Measurements from ENCODE around the gene ZNF576. TPM values are rescaled to one million over a fixed set of nuclear protein-coding genes. Genes with fewer than 3 reads are reported as not detected.
"Not testable (repeated sequence)": the region's sequence is repeated elsewhere in the genome, so short reads cannot be mapped to it uniquely, and the experiment has no call there.

The ZNF576 gene
- total RNA-seq, 1 experiment from 2014 or later = 43.9 TPM

- in situ Hi-C loops (cut with HindIII; ENCODE audit: low pct_unique_long_range_greater_than_20kb, low sequenced_read_pairs) = no loop called here
- DNase-seq (ENCODE audit: low read depth) = no peak
Measured at GRCh38 chr19:43638214-43638994, 42.0 kb downstream of the ZNF576 start.

GRCh38 chr19:43638995-43639518, 42.7 kb downstream of the ZNF576 start:
- no peak for DNase-seq (ENCODE audit: low read depth)
- in situ Hi-C loops (cut with HindIII; ENCODE audit: low pct_unique_long_range_greater_than_20kb, low sequenced_read_pairs) = no loop called here

GRCh38 chr19:43639519-43640423, 43.4 kb downstream of the ZNF576 start, which contains the start of gene CADM4:
CADM4 (minus strand) TSS chr19:43639850; CDS start chr19:43639790, 60 bp downstream.
- in situ Hi-C loops (cut with HindIII; ENCODE audit: low pct_unique_long_range_greater_than_20kb, low sequenced_read_pairs) = no loop called here
- no peak for DNase-seq (ENCODE audit: low read depth)

- in situ Hi-C loops (cut with HindIII; ENCODE audit: low pct_unique_long_range_greater_than_20kb, low sequenced_read_pairs) = no loop called here
- DNase-seq (ENCODE audit: low read depth) = no peak
Measured at GRCh38 chr19:43640424-43640757, 44.0 kb downstream of the ZNF576 start.

- DNase-seq (ENCODE audit: low read depth) = no peak
- in situ Hi-C loops (cut with HindIII; ENCODE audit: low pct_unique_long_range_greater_than_20kb, low sequenced_read_pairs) = no loop called here
Measured at GRCh38 chr19:43641333-43641732, 44.9 kb downstream of the ZNF576 start.

GRCh38 chr19:43642531-43642930, 46.1 kb downstream of the ZNF576 start:
- in situ Hi-C loops (cut with HindIII; ENCODE audit: low pct_unique_long_range_greater_than_20kb, low sequenced_read_pairs) = no loop called here
- DNase-seq (ENCODE audit: low read depth) = no peak

GRCh38 chr19:43643326-43643725, 46.9 kb downstream of the ZNF576 start:
- DNase-seq (ENCODE audit: low read depth) = no peak
- in situ Hi-C loops (cut with HindIII; ENCODE audit: low pct_unique_long_range_greater_than_20kb, low sequenced_read_pairs) = no loop called here

- in situ Hi-C loops (cut with HindIII; ENCODE audit: low pct_unique_long_range_greater_than_20kb, low sequenced_read_pairs) = no loop called here
- DNase-seq (ENCODE audit: low read depth) = no peak
Measured at GRCh38 chr19:43644181-43644580, 47.8 kb downstream of the ZNF576 start.

GRCh38 chr19:43648633-43649032, 52.2 kb downstream of the ZNF576 start:
- in situ Hi-C loops (cut with HindIII; ENCODE audit: low pct_unique_long_range_greater_than_20kb, low sequenced_read_pairs) = no loop called here
- no peak for DNase-seq (ENCODE audit: low read depth)

- no peak for DNase-seq (ENCODE audit: low read depth)
- in situ Hi-C loops (cut with HindIII; ENCODE audit: low pct_unique_long_range_greater_than_20kb, low sequenced_read_pairs) = no loop called here
Measured at GRCh38 chr19:43649514-43649913, 53.1 kb downstream of the ZNF576 start.

- DNase-seq (ENCODE audit: low read depth); in situ Hi-C loops (cut with HindIII; ENCODE audit: low pct_unique_long_range_greater_than_20kb, low sequenced_read_pairs): not testable (repeated sequence)
Measured at GRCh38 chr19:43650276-43650675, 53.9 kb downstream of the ZNF576 start.

Other genes starting within 250 kb of the ZNF576 start
- gene CD177, start 242.9 kb upstream of the ZNF576 start, total RNA-seq (2014; rRNA removed; shearing (Covaris generic); ENCODE audit: low replicate concordance) = 6.5 and 10.9 TPM in 2 replicates
- not detected in 2 replicates for gene TEX101, start 181.7 kb upstream of the ZNF576 start, total RNA-seq (2014; rRNA removed; shearing (Covaris generic); ENCODE audit: low replicate concordance)
- gene LYPD3, start 131.0 kb upstream of the ZNF576 start, total RNA-seq (2014; rRNA removed; shearing (Covaris generic); ENCODE audit: low replicate concordance) = 0.78 and 2.6 TPM in 2 replicates
- gene PHLDB3, start 91.8 kb upstream of the ZNF576 start, total RNA-seq (2014; rRNA removed; shearing (Covaris generic); ENCODE audit: low replicate concordance) = 36.3 and 38.9 TPM in 2 replicates
- gene ETHE1, start 69.4 kb upstream of the ZNF576 start, total RNA-seq (2014; rRNA removed; shearing (Covaris generic); ENCODE audit: low replicate concordance) = 206 and 293 TPM in 2 replicates
- gene ZNF575, start 63.4 kb upstream of the ZNF576 start, total RNA-seq (2014; rRNA removed; shearing (Covaris generic); ENCODE audit: low replicate concordance) = not detected in 2 replicates
- 53.5 and 73.0 TPM in 2 replicates for gene XRCC1, start 21.1 kb upstream of the ZNF576 start, total RNA-seq (2014; rRNA removed; shearing (Covaris generic); ENCODE audit: low replicate concordance)
- gene PINLYP, start 20.8 kb upstream of the ZNF576 start, total RNA-seq (2014; rRNA removed; shearing (Covaris generic); ENCODE audit: low replicate concordance) = 1.7 TPM in 1 of 2 replicates, not detected in the other
- gene IRGQ, start 461 bp upstream of the ZNF576 start, total RNA-seq (2014; rRNA removed; shearing (Covaris generic); ENCODE audit: low replicate concordance) = 17.3 and 42.1 TPM in 2 replicates
- not detected in 2 replicates for gene SRRM5, start 15.5 kb downstream of the ZNF576 start, total RNA-seq (2014; rRNA removed; shearing (Covaris generic); ENCODE audit: low replicate concordance)
- 125 and 136 TPM in 2 replicates for gene ZNF428, start 23.0 kb downstream of the ZNF576 start, total RNA-seq (2014; rRNA removed; shearing (Covaris generic); ENCODE audit: low replicate concordance)
- gene CADM4, start 43.3 kb downstream of the ZNF576 start, total RNA-seq (2014; rRNA removed; shearing (Covaris generic); ENCODE audit: low replicate concordance) = 15.0 and 16.7 TPM in 2 replicates
- 43.4 and 82.3 TPM in 2 replicates for gene PLAUR, start 73.6 kb downstream of the ZNF576 start, total RNA-seq (2014; rRNA removed; shearing (Covaris generic); ENCODE audit: low replicate concordance)
- not detected in 2 replicates for gene IRGC, start 119.5 kb downstream of the ZNF576 start, total RNA-seq (2014; rRNA removed; shearing (Covaris generic); ENCODE audit: low replicate concordance)
- gene SMG9, start 158.4 kb downstream of the ZNF576 start, total RNA-seq (2014; rRNA removed; shearing (Covaris generic); ENCODE audit: low replicate concordance) = 23.4 and 35.9 TPM in 2 replicates
- gene KCNN4, start 184.4 kb downstream of the ZNF576 start, total RNA-seq (2014; rRNA removed; shearing (Covaris generic); ENCODE audit: low replicate concordance) = 10.7 and 15.4 TPM in 2 replicates
- 9.5 TPM in 1 of 2 replicates, not detected in the other for gene LYPD5, start 205.9 kb downstream of the ZNF576 start, total RNA-seq (2014; rRNA removed; shearing (Covaris generic); ENCODE audit: low replicate concordance)
- 3.4 and 3.6 TPM in 2 replicates for gene ZNF283, start 230.7 kb downstream of the ZNF576 start, total RNA-seq (2014; rRNA removed; shearing (Covaris generic); ENCODE audit: low replicate concordance)